Temporal lobe (tissue), 1 donor: ENCODE results near the gene CABCOCO1. TPM values are rescaled to one million over a fixed set of nuclear protein-coding genes. Genes with fewer than 3 reads are reported as not detected.

Source experiments
- total RNA-seq: library from RNA; depleted of rRNA; stranded (reverse); fragments of >200 nt; gene quantifications from one replicate; pipeline ENCODE4 v1.2.3, GENCODE V29; 2014

Gene CABCOCO1
- total RNA-seq, 1 donor from 2014 or later = 4.2 TPM

Other genes starting within 250 kb of the CABCOCO1 start
- 0.25 TPM for gene TMEM26, start 209.5 kb upstream of the CABCOCO1 start, total RNA-seq
- gene ARID5B, start 238.8 kb downstream of the CABCOCO1 start, total RNA-seq = 11.1 TPM